Measurements from ENCODE around the gene STK36.

Gene STK36

GRCh38 chr2:218733171-218734021 lies 61.5 kb downstream of the STK36 start:
- H3K4me3 ChIP-seq (ENCODE audit: low read depth, low read length): no peak overlapping the region
- TF ChIP-seq CTCF (IDR thresholded peaks at IDR 0.05; ENCODE audit: borderline replicate concordance, insufficient read depth, low read depth, low read length): no peak

- no peak for TF ChIP-seq CTCF (IDR thresholded peaks at IDR 0.05; ENCODE audit: borderline replicate concordance, insufficient read depth, low read depth, low read length)
- H3K4me3 ChIP-seq (ENCODE audit: low read depth, low read length): no peak overlapping the region
Observed at GRCh38 chr2:218734190-218734975, 62.5 kb downstream of the STK36 start.

GRCh38 chr2:218736531-218736930 lies 64.6 kb downstream of the STK36 start:
- H3K4me3 ChIP-seq (ENCODE audit: low read depth, low read length): no peak overlapping the region
- TF ChIP-seq CTCF (IDR thresholded peaks at IDR 0.05; ENCODE audit: borderline replicate concordance, insufficient read depth, low read depth, low read length): no peak

- no peak for TF ChIP-seq CTCF (IDR thresholded peaks at IDR 0.05; ENCODE audit: borderline replicate concordance, insufficient read depth, low read depth, low read length)
- no peak overlapping the region for H3K4me3 ChIP-seq (ENCODE audit: low read depth, low read length)
Observed at GRCh38 chr2:218743068-218743467, 71.2 kb downstream of the STK36 start.

- TF ChIP-seq CTCF (IDR thresholded peaks at IDR 0.05; ENCODE audit: borderline replicate concordance, insufficient read depth, low read depth, low read length): no peak
Observed at GRCh38 chr2:218744615-218745014, 72.7 kb downstream of the STK36 start.

GRCh38 chr2:218745160-218745558 lies 73.3 kb downstream of the STK36 start:
- no peak for TF ChIP-seq CTCF (IDR thresholded peaks at IDR 0.05; ENCODE audit: borderline replicate concordance, insufficient read depth, low read depth, low read length)
- H3K4me3 ChIP-seq (ENCODE audit: low read depth, low read length): no peak overlapping the region

More at GRCh38 chr2:218744615-218745014, 72.7 kb downstream of the STK36 start:
- H3K4me3 ChIP-seq (ENCODE audit: low read depth, low read length): no peak overlapping the region

Measured in GM12875 (cell line).